NCI-H82 treated with DMSO at 0.1 percent for 48 hours (cell line): ENCODE measurements around the gene AGPAT3.
"Not testable (repeated sequence)": the region's sequence is repeated elsewhere in the genome, so short reads cannot be mapped to it uniquely, and the experiment has no call there.

Source experiments
- DNase-seq: peaks from one replicate; lab custom pipeline; 2025; ENCODE audit not compliant: unreplicated experiment; lab: John Stamatoyannopoulos, UW

AGPAT3 gene, protein sequence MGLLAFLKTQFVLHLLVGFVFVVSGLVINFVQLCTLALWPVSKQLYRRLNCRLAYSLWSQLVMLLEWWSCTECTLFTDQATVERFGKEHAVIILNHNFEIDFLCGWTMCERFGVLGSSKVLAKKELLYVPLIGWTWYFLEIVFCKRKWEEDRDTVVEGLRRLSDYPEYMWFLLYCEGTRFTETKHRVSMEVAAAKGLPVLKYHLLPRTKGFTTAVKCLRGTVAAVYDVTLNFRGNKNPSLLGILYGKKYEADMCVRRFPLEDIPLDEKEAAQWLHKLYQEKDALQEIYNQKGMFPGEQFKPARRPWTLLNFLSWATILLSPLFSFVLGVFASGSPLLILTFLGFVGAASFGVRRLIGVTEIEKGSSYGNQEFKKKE

DNA sequence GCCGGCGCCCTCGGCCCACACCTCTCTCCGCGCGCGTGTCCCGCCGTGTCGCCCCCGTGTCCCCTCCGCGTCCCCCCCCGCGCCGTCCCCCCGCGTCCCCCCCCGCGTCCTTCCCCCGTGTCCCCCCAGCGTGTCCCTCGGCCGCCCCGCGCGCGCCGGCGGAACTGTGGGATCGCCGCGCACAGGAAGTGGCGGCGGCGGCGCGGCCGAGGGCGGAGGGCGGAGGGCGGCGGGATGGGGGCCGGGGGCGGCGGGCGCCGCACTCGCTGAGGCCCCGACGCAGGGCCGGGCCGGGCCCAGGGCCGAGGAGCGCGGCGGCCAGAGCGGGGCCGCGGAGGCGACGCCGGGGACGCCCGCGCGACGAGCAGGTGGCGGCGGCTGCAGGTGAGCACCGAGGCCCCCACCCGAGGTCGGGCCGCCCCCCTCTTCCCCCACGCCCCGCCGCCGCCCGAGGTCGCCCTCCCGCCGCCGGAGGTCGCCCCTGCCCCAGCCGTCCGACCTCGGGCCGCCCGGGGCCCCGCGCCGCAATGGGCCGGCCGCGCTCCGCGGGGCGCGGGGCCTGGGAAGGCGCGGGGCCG is at the start of gene AGPAT3:
TSS of gene AGPAT3 (plus strand) at position 262 of the 578 bp plus-strand sequence. CDS start 94,459 bp downstream, outside the sequence.
- DNase-seq = no peak

DNA sequence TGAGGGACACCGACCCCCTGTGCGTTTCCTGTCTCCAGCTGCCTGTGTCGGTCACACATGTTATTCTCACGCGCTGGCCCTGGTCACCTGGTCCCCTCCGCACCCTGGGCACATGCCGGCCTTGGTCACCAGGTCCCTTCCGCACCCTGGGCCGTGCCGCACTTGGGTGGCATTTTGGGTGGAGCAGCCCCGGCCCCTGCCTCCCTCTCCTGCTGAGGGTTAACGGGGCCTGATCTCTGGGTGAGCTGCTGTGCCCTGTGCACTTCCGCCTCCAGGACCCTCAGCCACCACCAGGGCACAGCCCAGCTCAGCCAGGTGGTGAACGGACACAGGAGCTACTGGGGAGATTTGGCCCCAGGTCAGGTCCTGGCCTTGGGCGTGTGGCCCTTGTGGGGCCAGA is 49.0 kb upstream of the AGPAT3 start:
- no peak for DNase-seq

DNA sequence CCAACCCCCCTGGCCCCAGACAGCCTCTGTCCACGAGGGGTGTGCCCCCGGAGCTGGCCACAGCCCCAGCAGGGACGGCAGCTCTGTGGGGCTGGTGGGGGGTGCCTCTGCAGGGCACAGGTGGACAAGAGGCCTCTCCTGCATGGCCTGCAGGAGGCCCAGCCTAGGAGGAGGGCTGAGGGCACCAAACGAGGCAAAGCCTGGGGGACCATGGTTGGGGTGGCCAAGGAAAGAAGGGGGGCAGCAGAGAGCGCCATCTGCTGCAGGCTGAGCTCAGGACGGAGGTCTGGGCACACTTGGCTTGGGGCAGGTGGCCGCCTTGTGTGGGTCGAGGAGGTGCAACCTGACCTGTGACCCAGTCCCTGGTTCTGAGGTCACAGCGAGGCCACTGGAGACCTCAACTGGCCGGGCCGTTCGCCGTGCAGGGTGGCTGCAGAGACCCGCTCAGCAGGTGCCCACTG is 48.4 kb upstream of the AGPAT3 start:
- no peak for DNase-seq

DNA sequence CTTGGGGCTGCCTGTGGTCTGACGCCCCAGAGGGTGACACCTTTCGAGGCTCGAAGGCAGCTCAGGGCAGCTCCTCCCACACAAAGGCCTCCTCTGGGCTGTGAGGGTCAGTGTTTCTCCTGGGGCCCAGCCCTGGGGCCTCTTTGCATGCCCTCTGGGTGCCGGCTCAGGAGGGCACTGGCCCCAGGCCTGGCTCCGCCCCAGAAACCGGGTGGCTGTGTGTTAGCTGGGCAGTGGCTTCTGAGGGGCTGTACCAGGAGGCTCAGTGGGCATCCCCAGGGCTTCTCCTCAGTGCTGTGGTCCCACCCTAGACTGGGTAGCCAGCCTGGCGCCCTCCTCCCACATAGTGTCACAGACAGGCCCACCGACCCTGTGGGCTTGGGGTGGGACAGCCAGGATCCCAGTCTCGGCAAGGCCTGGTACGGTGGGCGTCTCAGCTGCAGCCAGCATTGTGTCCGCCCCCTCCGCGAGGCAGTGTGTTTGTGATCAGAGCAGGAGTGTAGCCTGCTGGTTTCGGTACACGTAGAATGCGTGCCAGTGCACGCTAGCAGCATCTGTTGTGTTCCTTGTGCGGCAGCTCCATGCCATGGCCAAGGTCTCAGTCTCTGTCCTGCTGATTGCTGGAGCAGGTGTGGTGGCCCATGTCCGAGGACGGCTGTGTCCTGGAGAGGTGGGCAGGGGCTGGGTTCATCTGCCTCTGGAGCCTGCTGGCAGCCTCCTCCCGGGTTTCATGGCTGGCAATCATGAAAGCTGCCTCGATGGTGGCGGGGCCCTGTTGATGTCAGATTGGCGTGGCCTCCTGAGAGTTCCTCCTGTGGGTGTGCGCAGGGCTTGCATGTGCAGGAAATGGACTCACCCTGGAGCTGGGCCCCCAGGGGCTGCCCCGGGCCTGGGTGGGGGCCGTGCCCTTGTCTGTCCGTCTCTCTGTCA is 47.6 kb upstream of the AGPAT3 start:
- no peak for DNase-seq

DNA sequence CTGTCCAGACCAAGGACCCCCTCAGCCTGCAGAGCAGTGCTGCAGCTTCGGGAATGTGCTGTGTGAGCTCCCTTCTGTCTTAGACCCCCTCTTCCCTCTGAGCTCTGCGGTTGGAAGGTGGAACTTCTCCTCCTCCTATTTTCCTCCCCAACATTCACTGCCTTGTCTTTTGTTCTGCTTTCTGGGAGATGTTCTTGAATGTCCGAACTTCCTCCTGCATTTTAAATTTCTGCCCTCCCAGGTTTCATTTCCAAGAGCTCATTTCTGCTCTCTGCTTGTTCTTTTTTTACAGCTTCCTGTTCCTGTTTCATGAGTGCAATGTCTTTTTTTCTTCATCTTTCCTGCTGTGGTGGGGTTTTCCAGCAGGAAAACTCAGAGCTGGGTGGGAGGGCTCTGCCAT is 46.3 kb upstream of the AGPAT3 start:
- DNase-seq = no peak

DNA sequence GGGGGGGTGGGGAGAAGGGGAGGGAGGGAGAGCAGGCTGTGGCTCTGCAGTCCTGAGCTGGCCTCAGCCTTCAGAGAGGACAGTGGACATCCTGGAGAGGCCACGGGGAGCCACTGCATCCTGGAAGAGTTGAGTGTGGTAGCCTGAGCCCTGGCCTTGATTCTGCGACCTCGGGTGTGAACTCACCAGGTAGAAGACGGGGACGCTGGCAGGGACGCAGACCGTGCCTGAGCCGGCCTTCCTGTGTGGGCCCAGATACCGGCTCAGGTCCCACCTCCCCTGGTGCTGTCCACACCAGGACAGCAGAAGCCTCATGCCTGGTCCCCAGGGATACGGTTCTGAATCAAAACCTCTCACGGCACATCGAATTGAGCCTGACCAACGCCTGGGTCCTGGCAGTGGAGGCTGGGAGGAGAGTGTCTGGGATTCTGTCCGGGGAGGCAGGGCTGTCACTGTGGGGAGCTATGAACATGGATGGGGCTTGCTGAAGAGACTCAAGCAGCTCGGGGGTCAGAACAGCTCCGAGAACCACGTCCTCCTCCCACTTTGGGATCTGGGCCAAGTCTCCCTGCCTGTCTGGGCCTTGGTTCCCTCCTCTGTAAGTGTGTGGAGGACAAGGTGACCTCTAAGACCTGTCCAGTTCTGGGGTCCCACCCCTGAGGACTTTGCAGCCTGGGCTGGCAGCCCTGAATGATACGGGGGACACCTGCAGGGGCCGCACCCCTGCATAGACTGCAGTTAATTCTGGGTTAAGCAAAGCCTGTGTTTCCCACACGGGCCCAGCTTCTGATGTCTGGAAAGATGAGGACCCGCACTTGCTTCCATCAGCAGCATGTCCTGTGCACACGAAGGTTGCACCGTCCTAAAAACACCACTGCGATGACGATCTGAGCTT is 45.3 kb upstream of the AGPAT3 start:
- no peak for DNase-seq

DNA sequence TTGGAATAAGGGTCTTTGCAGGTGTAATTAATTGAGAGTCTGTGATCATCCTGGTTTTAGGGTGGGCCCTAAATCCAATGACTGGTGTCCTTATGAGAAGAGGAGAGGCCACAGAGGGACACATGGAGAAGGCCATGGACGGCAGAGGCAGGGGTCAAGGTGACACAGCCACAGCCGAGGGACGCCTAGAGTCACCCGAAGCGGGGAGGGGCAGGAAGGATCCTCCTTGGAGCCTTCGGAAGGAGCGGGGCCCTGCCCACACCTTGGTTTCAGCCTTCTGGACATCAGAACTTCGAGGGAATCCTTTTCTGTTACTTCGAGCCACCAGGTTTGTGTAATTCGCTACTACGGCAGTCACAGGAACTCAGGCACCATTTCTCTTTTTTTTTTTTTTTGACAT is 44.6 kb upstream of the AGPAT3 start:
- no peak for DNase-seq

DNA sequence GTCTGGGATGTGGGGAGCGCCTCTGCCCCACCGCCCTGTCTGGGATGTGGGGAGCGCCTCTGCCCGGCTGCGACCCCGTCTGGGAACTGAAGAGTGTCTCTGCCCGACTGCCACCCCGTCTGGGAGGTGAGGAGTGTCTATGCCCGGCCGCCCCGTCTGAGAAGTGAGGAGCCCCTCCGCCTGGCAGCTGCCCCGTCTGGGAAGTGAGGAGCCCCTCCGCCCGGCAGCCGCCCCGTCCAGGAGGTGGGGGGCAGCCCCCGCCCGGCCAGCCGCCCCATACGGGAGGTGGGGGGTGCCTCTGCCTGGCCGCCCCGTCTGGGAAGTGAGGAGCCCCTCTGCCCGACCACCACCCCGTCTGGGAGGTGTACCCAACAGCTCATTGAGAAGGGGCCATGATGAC is 42.9 kb upstream of the AGPAT3 start:
- not testable (repeated sequence) for DNase-seq

DNA sequence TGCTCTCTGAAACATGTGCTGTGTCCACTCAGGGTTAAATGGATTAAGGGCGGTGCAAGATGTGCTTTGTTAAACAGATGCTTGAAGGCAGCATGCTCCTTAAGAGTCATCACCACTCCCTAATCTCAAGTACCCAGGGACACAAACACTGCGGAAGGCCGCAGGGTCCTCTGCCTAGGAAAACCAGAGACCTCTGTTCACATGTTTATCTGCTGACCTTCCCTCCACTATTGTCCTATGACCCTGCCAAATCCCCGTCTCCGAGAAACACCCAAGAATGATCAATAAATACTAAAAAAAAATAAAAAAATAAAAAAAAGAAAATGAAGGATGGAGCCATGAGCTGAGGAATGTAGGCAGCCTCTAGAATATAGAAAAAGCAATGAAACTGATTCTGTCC is 42.3 kb upstream of the AGPAT3 start:
- not testable (repeated sequence) for DNase-seq

DNA sequence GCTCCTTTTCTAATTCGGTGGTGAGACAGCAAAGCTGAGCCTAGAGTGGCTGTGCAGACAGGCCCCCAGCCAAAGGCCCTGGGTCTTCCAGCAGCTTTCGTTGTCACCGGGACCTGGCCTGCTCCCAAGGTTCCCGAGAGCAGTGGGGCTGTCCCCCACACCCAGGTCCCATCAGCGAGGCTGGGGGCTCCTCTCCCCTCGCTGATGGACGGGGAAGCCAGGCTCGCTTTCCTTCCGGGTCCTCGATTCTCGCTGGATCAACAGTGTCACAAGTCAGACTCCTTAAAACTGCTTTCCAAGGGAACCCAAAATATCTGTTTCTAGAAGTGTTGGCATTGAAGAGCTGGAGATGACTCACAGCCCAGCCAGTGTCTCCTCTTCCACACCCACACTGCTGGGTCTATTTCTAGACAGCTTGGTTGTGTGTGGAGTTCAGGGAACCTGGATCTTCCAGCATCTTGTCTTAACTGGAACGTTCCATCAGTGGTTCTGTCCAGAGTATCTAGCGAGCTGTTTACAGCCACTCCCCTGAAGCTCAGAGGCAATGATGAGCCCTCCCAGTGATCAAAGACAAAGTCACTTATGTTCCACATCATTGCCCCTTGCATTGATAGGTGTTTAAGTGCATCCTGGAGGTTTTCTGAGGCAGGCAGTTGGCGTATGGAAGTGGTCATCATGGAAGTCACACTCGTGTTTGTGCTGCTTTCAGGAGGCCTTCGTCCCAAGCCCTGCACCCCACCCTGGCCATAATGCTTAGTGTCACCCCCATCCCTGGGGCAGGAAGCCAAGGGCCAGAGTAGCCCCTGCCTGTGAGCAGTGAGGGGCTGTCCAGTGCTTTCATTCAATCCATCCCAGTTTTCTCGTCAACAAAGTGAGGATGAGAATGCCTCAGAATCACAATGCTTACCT is 40.4 kb upstream of the AGPAT3 start:
- DNase-seq = no peak

DNA sequence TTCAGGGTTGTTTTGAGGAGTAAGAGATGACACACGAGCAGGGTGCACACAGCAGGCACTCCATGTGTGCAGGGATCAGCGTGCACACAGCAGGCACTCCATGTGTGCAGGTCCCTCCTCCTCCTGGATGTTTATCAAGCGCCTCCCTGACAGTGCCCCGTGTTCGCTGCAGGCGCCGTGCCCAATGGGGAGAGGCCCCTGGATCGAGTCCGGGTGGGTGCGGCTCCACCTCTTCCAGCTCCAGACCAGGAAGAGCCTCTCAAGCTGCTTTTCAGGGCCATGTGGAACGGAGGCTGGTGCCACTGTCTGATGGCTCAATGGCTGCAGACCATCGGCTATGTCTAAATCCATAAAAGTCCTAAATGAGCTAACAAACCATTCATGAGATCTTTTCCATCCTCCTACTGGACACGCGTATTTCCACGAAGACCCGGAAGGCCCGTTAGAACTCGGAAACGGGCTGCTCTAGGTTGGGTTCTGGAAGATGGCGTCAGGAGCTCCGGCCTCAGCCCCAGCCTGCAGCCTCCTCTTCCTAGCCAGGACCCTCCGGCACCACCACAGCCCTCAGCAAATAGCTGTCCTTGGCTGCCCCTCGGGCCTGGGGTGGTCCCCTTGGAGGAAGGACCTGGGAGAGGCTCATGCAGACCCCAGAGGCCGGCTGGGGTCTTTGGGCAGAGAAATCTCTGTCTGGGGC is 39.6 kb upstream of the AGPAT3 start:
- no peak for DNase-seq

DNA sequence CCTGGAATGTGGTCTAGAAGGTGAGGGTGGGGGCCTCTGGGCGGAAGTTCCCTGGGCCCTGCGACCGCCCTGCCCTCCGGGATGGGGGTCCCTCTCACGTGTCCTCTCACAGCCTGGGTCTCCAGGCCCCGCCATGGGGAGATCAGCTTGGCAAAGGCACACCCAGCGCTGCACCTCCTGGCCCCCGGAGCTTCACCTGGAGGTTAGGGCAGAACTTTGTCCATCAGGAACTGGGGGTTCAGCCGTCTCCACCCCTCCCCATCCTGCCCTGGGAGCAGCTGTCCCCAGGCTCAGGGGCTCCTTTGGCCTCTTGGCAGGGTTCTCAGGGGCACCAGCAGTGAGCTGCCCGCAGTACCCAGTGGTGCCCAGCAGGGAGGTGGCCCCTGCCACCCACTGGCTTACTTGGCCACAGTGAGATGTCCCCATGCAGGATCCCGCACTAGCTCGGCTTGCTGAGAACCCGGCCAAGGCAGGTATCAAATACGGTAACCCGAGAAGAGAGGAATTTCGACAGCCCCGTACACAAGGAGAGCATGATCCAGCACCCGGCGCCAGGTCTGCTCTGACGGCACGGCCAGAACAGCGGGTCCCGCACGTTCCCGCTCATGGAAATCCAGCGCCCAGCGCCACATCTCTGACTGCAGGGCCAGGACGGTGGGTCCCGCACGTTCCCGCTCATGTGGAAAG is 38.9 kb upstream of the AGPAT3 start:
- DNase-seq = no peak

DNA sequence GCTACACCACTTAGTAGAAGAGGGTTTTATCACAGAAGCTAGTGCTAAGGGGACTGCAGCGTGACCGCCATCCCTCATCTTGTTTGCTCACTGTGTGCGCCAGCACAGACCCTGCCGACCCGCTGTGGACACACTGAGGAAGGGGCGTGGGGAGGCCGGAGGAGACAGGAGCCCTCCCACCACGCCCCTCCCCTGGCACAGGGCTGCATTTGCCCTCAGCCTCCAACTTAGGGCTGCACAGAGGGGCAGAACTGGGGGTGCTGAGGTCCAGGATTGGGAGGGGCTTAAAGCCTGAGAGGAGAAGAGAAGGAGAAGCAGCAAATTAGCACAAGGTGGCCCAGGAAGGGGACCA is 38.4 kb upstream of the AGPAT3 start:
- no peak for DNase-seq

DNA sequence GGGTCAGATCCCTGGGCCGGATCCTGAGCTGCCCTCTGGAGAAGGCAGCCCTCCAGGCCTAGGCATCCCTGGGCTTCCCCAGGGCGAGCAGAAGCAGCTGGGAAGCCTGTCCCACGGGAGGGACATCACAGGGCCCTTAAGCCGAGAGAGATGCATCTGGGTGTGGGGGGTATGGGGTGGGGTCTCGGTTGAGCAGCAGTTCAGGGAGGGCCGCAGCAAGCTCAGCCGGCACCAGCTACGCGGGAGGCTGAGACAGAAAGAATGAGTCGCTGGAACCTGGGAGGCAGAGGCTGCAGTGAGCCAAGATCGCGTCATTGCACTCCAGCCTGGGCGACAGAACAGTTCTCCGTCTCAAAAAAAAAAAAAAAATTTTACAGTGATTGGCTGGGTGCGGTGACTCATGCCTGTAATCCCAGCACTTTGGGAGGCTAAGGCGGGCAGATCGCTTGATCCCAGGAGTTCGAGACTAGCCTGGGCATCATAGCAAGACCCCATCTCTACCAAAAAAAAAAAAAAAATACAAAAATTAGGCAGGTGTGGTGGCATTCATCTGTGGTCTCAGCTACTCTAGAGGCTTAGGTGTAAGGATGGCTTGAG is 37.9 kb upstream of the AGPAT3 start:
- DNase-seq = no peak

DNA sequence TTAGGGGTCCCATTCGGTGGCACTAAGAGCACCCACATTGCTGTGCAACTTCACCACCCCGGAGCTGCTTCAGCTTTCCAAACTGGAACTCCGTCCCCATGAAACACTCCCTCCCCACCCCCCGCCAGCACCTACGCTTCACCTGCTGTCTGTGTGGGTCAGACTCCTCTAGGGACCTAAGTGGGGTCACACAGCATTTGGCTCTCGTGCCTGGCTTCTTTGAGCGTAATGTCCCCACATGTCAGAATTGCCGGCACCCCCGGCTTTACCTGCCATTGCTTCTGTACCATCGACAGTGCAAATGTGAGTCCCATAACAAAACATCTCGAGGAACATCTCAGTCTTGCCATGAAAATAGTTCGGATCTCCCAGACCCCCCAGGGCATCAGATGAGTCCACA is 35.9 kb upstream of the AGPAT3 start:
- no peak for DNase-seq

DNA sequence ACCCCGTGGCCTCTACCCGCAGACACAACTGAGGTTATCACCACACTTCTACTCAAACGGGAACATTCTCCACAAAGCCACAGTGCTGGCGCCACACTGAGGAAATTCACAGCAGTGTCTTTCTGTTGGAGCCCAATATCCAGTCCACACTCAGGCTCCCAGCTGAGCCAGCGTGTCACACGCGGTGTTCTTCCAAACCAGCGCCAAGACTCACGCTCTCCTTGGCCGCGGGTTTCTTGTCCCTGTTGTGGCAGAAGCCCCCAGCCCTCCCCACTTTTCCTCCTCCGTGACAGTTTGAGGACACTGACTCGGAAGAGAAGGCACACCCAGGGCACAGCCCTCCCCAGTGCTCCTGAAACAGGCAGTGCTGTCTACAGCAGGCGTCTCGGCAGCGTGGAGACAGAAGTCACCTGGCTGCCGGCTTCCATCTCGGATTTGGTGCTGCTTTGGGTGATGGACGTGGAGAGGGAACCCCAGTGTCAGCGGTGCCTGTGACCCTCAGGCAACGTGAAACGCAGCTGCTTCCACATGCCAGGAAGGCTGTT is 35.4 kb upstream of the AGPAT3 start:
- DNase-seq = no peak

DNA sequence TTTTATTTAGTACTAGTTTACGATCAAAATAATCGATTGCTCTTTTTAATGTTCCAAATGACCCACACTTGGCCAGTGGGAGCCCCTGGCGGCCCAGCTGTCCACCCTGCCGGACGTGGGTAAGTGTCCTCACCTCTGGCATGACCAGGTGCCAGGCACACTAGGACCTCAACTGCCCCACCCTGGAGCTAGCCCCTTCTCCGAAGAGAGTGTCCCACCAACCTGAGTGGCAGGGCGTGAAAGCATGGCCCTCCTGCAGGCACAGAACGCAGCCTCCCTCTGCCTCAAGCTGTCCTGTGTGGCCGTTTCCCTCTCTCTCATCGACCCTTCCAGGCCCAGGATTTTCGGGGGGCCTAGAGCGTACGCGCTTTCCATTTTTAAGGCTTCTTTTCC is 32.9 kb upstream of the AGPAT3 start:
- DNase-seq = no peak

DNA sequence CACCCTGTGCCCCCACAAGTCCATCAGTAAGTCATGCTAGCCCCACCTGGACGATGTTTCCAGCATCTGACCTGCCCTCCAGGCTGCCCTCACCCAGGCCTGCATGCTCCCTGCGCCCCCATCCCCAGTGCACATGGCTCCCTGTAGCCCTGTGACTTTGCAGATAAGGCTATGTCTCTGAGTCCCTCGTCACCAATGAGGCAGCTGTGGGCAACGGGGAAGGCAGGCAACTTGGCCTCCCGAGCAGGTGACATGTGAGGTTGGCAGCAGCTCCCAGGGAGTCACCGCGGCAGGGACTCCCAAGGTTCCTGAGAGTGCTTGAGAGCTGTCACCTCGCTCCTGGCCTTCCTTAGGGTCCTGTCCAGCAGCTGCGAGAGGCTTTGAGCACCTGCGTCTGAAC is 32.4 kb upstream of the AGPAT3 start:
- no peak for DNase-seq
